Measurements from ENCODE around the gene GRIA3. TPM values are rescaled to one million over a fixed set of nuclear protein-coding genes. Genes with fewer than 3 reads are reported as not detected.

Gene GRIA3
- total RNA-seq: 0.76 TPM in 1 of 2 replicates, not detected in the other

GRCh38 chrX:123184219-123184865 lies at the start of gene GRIA3:
Gene GRIA3 (plus strand): TSS chrX:123184278. CDS start chrX:123184536, 258 bp downstream.

All from placental epithelial cell (primary cell).